ENCODE measurements around the gene DPH1.

DPH1 gene

DNA sequence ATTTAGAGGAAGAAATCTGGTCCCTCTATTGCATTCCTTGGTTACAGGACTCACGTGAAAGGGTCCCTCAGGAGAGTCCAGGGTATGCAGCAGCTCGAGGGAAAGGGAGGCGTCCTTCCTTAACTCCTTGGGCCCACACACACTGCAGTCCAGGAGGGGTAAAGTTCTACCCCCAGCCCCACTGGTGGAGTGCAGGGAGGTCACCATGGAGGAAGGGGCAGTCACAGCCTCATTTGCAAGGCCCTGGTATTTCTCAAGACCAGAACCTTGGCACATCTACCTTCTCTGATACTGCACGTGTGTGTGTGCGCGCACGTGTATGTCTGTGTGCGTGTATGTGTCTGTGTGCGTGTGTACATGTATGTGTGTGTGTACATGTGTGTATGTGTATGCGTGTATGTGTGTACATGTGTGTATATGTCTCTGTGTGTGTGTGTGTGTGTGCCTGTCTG lies 36.0 kb downstream of the DPH1 start:
- no peak for DNase-seq (ENCODE audit: extremely low read depth, low read depth)
- TF ChIP-seq, protein P1, sequence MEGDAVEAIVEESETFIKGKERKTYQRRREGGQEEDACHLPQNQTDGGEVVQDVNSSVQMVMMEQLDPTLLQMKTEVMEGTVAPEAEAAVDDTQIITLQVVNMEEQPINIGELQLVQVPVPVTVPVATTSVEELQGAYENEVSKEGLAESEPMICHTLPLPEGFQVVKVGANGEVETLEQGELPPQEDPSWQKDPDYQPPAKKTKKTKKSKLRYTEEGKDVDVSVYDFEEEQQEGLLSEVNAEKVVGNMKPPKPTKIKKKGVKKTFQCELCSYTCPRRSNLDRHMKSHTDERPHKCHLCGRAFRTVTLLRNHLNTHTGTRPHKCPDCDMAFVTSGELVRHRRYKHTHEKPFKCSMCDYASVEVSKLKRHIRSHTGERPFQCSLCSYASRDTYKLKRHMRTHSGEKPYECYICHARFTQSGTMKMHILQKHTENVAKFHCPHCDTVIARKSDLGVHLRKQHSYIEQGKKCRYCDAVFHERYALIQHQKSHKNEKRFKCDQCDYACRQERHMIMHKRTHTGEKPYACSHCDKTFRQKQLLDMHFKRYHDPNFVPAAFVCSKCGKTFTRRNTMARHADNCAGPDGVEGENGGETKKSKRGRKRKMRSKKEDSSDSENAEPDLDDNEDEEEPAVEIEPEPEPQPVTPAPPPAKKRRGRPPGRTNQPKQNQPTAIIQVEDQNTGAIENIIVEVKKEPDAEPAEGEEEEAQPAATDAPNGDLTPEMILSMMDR (IDR thresholded peaks at IDR 0.05; ENCODE audit: low read depth, low read length), result no peak

DNA sequence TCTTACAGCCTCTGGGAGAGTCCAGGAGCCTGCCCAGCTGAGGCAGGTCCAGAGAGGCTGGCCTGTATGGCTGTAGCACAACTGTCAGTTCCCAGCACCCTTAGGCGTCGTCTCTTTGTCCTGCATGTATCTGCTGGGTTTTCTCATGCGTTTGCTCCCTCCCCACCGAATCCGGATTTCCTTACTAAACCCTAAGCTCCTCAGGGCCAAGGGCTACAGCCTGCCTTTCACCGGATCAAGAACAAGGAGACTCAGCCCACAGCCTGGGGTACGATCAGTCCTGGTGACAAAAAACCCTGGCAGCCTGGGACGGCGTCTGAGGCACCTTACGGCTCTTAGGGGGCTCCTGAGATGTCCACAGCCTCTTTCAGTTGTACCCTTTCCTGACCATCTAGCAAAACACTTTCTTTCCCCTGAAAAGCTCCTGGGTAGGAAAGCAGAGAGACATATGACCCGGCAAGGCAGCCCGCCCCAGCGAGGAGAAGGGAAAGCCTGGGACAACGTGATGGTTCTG lies 37.2 kb downstream of the DPH1 start:
- no peak for DNase-seq (ENCODE audit: extremely low read depth, low read depth)
- TF ChIP-seq, protein P1 (IDR thresholded peaks at IDR 0.05; ENCODE audit: low read depth, low read length), result no peak

DNA sequence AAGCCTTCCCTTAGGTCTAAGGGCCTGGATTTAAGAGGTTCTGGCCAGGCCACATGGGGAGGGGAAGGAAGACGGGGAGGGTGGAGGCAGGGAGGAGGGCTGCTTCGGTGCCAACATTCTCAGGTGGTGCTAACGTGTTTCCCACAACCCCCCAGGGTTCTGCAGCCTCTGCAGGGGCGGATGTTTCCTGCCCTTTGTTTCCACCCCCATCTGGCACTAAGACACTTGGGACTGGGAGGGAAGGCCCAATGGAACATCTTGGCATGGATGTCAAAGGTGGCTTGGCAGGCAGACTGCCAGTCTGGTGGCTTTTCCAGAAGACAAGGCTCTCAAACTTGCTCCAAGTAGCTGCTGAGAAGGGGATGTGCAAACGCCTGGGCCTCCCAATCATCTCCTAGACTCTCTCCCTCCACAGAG lies 37.7 kb downstream of the DPH1 start:
- TF ChIP-seq, protein P1 (IDR thresholded peaks at IDR 0.05; ENCODE audit: low read depth, low read length), result no peak
- no peak for DNase-seq (ENCODE audit: extremely low read depth, low read depth)

DNA sequence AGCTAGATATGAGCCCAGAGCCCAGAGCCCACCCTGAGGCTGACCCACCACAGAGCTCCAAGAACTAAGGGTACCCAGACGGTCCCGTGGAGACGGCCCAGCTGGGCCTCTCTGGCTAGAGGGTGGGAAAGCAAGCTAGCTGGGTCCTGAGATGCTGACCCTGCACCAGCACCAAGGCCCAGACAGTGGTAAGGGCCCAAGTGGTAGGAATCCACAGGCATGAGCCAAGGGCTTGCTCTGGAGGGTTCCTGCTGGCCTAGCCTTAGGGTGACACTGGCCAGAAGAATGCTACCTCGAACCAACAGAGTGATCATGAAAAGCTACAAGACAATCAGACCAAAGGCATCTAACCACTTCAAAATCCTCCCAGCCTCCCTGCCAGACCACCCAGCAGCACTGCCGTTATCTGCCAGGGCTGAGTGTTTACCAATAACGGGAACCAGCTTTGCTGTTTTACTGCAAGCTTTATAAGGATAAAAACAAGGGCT lies 38.1 kb downstream of the DPH1 start:
- TF ChIP-seq, protein P1 (IDR thresholded peaks at IDR 0.05; ENCODE audit: low read depth, low read length), result no peak
- no peak for DNase-seq (ENCODE audit: extremely low read depth, low read depth)

DNA sequence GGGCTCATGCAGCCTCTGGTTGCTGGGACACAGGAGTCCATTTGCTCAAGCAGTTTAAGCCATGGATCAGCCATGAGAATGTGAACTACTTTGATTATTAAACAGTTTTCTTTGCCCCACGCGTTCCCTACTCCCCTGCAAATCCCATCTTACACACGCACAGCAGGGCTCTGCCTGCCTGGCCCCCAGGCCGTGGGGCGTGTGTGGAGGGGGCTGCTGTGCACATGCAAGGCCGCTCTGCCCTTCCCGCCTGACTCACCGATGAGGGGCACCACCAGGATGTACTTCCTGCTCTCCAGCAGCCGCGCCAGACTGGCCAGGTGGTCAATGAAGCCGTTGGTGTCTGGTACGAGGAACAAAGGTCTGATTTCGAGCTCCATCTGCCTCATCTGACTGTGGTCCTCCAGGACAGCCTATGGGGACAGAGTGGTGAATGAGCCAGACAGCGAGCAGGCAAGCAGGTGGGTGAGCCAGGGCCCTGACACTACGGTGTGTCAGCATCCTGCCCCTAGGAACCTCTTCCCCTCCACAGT lies 38.6 kb downstream of the DPH1 start:
- TF ChIP-seq, protein P1 (IDR thresholded peaks at IDR 0.05; ENCODE audit: low read depth, low read length), result no peak
- DNase-seq (ENCODE audit: extremely low read depth, low read depth), result no peak

DNA sequence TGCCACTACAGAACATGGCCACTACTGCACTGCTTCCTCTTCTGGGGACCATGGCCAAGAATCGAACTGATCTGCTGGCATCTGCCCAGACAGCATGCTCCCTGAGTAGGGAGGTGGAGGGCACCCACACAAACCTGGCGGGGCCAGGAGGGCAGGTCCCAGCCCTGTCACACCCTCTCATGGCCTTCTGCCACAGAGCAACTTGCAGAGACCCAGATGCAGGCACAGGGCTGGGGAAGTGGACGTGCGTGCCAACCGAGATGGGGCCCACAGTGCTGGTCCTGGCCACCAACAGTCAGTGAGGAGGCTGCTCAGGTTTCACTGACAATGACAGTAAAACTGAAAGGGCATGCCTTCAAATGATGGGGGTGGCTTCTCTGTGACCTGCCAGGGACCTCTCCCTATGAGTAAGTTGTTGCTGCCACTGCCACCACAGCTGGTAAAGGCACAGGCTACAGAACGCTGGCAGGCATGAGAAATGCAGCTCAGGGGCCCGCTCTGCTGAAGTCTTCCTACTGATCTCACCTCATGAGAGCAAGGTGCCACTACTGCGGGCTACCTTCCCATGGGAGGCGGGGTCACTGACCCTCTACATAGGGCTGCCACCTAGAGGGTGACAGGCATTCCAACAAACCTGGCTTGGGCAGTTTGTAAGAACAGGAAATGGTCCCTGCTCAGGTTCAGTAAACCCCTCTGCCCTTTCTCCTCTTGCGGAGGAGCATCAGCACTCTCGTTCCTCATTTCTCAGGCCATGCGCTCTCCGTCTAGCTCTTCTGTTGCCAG lies 40.5 kb downstream of the DPH1 start:
- no peak for DNase-seq (ENCODE audit: extremely low read depth, low read depth)
- TF ChIP-seq, protein P1 (IDR thresholded peaks at IDR 0.05; ENCODE audit: low read depth, low read length), result no peak

DNA sequence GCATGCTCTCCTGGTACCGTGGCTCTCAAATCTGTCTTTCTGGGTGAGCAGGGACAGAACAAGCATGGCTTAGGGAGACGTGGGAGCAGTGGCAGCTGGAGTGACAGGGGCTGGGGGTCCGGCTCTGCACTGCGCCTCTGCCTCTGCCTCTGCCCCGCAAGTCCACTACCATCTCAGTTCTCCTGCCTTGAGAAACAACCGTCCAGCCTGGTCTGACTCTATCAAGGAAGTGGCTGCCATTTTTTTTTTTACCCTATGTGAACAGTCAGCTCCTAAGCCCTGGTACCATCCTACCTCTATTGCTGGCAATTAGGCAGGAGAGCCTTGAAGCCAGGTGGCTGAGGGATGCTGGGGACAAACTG lies 41.1 kb downstream of the DPH1 start:
- TF ChIP-seq, protein P1 (IDR thresholded peaks at IDR 0.05; ENCODE audit: low read depth, low read length), result no peak
- DNase-seq (ENCODE audit: extremely low read depth, low read depth), result no peak

All from AG09319 (cell line).